AG20443 (cell line): ENCODE data around the gene RPL29.
"Not testable (repeated sequence)": the region's sequence is repeated elsewhere in the genome, so short reads cannot be mapped to it uniquely, and the experiment has no call there.

Experiments
- DNase-seq: peaks from one replicate; pipeline ENCODE4 v3.0.0; 2012; ENCODE audit warnings: low spot score, mixed read lengths

Gene RPL29

GRCh38 chr3:51995346-51996163, at the start of gene RPL29:
Gene RPL29 (minus strand): TSS chr3:51995895. CDS start chr3:51995461, 434 bp downstream.
- peak; percentile 97 for DNase-seq

GRCh38 chr3:52044869-52045619, 49.3 kb upstream of the RPL29 start:
- no peak for DNase-seq

GRCh38 chr3:52043750-52044149, 48.1 kb upstream of the RPL29 start:
- no peak for DNase-seq

GRCh38 chr3:52043039-52043438, 47.3 kb upstream of the RPL29 start:
- not testable (repeated sequence) for DNase-seq

- peak; percentile 45 for DNase-seq
Measured at GRCh38 chr3:52041118-52041731, 45.5 kb upstream of the RPL29 start.

- DNase-seq, result no peak
Measured at GRCh38 chr3:52040600-52040999, 44.9 kb upstream of the RPL29 start.

GRCh38 chr3:52039846-52040245, 44.2 kb upstream of the RPL29 start:
- DNase-seq, result no peak

GRCh38 chr3:52039426-52039825, 43.7 kb upstream of the RPL29 start:
- no peak for DNase-seq

- no peak for DNase-seq
Measured at GRCh38 chr3:52038227-52038626, 42.5 kb upstream of the RPL29 start.

GRCh38 chr3:52037291-52037690, 41.6 kb upstream of the RPL29 start:
- no peak for DNase-seq

- DNase-seq, result no peak
Measured at GRCh38 chr3:52036829-52037228, 41.1 kb upstream of the RPL29 start.

- DNase-seq, result no peak
Measured at GRCh38 chr3:52036222-52036694, 40.6 kb upstream of the RPL29 start.

- no peak for DNase-seq
Measured at GRCh38 chr3:52034651-52035050, 39.0 kb upstream of the RPL29 start.

GRCh38 chr3:52034212-52034611, 38.5 kb upstream of the RPL29 start:
- no peak for DNase-seq

- DNase-seq, result not testable (repeated sequence)
Measured at GRCh38 chr3:52033748-52034147, 38.1 kb upstream of the RPL29 start.

GRCh38 chr3:52032702-52033408, 37.2 kb upstream of the RPL29 start:
- no peak for DNase-seq

- no peak for DNase-seq
Measured at GRCh38 chr3:52031896-52032295, 36.2 kb upstream of the RPL29 start.

- no peak for DNase-seq
Measured at GRCh38 chr3:52030714-52031310, 35.1 kb upstream of the RPL29 start.

GRCh38 chr3:52029535-52029934, 33.8 kb upstream of the RPL29 start:
- DNase-seq, result no peak

GRCh38 chr3:52029053-52029452, 33.4 kb upstream of the RPL29 start:
- DNase-seq, result no peak

GRCh38 chr3:52028572-52028971, 32.9 kb upstream of the RPL29 start:
- DNase-seq, result peak; percentile 48

- DNase-seq, result no peak
Measured at GRCh38 chr3:52026041-52026440, 30.3 kb upstream of the RPL29 start.
